Pancreas (tissue), 10 donors: ENCODE results near the gene ZNF423. TPM values are rescaled to one million over a fixed set of nuclear protein-coding genes. Genes with fewer than 3 reads are reported as not detected.

Experiments used
- ATAC-seq, 4 donors: fragments of 200-7000 bp; cut with Tn5 transposase; one replicate each; pipeline versions ENCODE4 v1.8.0 to v1.9.1; 2020; ENCODE audit warnings: mild to moderate bottlenecking in 4 of 4, moderate library complexity in 4 of 4
- DNase-seq, 6 donors: peaks; one replicate each; pipeline ENCODE4 v3.0.0-alpha.2; 2020
- FAIRE-seq: peaks from 2 replicates; lab custom pipeline; 2012; peaks lifted over from hg19 to GRCh38; lab: Jason Lieb, UNC
- H3K27ac ChIP-seq, 4 donors: fragments of 200-600 bp; sonication (generic); 1 replicate in 3 of 4; 2 replicates in 1 of 4; pipeline versions ENCODE4 v1.5.0 to v1.8.0; 2020
- H3K27me3 ChIP-seq, 4 donors: fragments of 200-600 bp; one replicate each; pipeline ENCODE4 v1.8.0; 2021
- H3K36me3 ChIP-seq, 3 donors: fragments of 200-600 bp; sonication (generic) in 1 of 3; one replicate each; pipeline versions ENCODE4 v1.5.0 to v1.8.0; 2020 to 2021
- H3K4me1 ChIP-seq, 3 donors: fragments of 200-600 bp; one replicate each; pipeline ENCODE4 v1.8.0; 2021
- H3K4me3 ChIP-seq, 4 donors: fragments of 200-600 bp; sonication (generic) in 2 of 4; one replicate each; pipeline versions ENCODE4 v1.5.0 to v1.8.0; 2020 to 2021
- H3K9me3 ChIP-seq, 4 donors: fragments of 200-600 bp; one replicate each; pipeline ENCODE4 v1.8.0; 2021
- WGBS, 2 donors: extraction: QIAGEN DNeasy Blood & Tissue Kit; methylation state at CpG; one replicate each; pipeline ENCODE4 v1.1.7; 2013; 5-methylcytosine and 5-hydroxymethylcytosine counted together
- intact Hi-C, 3 donors: fragments of 100-400 bp; cut with DNase I; formaldehyde crosslinking; loops; one replicate each; pipeline versions ENCODE4 v1.11.1 to v1.14.2; 2022
- polyA plus RNA-seq, 2 donors: library from polyadenylated mRNA; stranded (reverse); fragments of 200-250 nt; gene quantifications; one replicate each; pipeline ENCODE4 v1.2.3, GENCODE V29; 2013
- total RNA-seq, 6 donors: library from RNA; stranded (reverse); fragmentation: NEBNext Ultra II Directional in 4 of 6; extraction: Animal tissue kit (Norgen Biotek cat#: 25700) in 4 of 6; gene quantifications; one replicate each; pipeline versions ENCODE4 v1.2.1 to v1.2.4, GENCODE V29; 2021 to 2023
- TF ChIP-seq, protein P1 (sequence below), 4 donors: fragments of 200-600 bp; sonication (generic) in 3 of 4; IDR thresholded peaks; one replicate each; pipeline versions ENCODE4 v1.5.0 to v1.8.0; 2021; ENCODE audit warnings: antibody characterized with exemption in 4 of 4
- donor health status: healthy with polysubstance abuse.
- donor health status: DM: no; HTN: no; CAD: no; lungs with moderate emphysema.
- donor health status: DM: no; HTN: no; CAD: no.
- donor health status: control.
- donor health status: control.
- donor health status: Bipolar disorder and iron deficiency.
- donor health status: DM: yes; HTN: yes; CAD: no.
- donor health status: DM: no; HTN: no; CAD: no.
- donor health status: DM: no; HTN: no; CAD: no.
- donor health status: DM: yes; HTN: yes; CAD: no.

The ZNF423 gene
- total and polyA plus RNA-seq, 8 donors = 0.61 to 5.1 (median 3.0) TPM

DNA sequence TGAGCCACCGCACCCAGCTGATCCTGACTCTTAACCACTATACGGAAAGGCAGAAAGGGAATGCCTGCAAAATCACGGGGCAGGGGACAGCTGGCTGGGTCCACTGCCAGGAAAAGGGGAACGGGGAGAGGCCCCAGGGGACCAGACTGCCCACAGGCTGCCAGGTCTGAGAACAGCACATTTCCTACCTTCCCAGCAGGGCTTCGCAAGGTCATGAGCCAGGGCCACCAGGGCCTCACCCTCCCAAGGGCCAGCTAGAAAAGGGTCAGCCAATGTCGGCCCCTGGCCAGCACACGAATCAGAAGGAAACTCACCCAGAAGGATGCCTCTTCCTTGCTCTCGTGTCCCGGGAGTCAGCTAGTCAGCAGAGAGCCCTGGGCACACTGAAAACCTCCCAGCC is 118.4 kb downstream of the ZNF423 start:
- 70 to 80% methylated on average over 9 of the region's 9 CpGs for WGBS, 2 donors

DNA sequence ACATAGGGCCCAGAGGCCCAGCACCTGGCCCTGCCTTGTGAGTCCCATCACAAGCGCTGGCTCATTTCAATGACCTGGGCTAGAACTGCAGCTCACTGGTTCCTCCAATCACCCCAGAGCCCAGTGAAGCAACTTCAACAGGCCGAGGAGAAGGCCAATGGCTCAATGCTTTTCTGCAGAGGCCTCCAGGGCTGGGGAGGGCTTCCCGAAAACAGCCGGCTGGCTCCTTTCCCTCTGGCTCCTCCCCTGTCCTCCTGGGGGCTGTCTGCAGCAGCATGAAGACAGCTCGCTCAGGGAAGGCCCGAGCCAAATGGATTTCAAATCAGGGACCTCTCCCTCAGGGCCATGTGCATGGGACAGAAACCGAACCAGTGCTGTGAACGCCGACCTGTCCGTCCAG is 121.6 kb downstream of the ZNF423 start:
- FAIRE-seq (no peak), ATAC-seq (peak in 2 of 4 donors; percentile 36 to 59), DNase-seq (no peak)
- Histone ChIP-seq H3K27me3 (no peaks in the 10 kb centered on the region), H3K27ac (no peak overlapping the region), H3K4me3 (no peak overlapping the region), H3K36me3 (no peaks in the 10 kb centered on the region), H3K9me3 (no peaks in the 10 kb centered on the region), H3K4me1 (no peaks in the 10 kb centered on the region)
- TF ChIP-seq, protein P1, sequence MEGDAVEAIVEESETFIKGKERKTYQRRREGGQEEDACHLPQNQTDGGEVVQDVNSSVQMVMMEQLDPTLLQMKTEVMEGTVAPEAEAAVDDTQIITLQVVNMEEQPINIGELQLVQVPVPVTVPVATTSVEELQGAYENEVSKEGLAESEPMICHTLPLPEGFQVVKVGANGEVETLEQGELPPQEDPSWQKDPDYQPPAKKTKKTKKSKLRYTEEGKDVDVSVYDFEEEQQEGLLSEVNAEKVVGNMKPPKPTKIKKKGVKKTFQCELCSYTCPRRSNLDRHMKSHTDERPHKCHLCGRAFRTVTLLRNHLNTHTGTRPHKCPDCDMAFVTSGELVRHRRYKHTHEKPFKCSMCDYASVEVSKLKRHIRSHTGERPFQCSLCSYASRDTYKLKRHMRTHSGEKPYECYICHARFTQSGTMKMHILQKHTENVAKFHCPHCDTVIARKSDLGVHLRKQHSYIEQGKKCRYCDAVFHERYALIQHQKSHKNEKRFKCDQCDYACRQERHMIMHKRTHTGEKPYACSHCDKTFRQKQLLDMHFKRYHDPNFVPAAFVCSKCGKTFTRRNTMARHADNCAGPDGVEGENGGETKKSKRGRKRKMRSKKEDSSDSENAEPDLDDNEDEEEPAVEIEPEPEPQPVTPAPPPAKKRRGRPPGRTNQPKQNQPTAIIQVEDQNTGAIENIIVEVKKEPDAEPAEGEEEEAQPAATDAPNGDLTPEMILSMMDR (IDR thresholded peaks at IDR 0.05) = no peak
- intact Hi-C loops = no loop called here
- WGBS, 2 donors = 75 to 80% methylated on average over 10 of the region's 10 CpGs

More for the DNA sequence above, 118.4 kb downstream of the ZNF423 start:
- Histone ChIP-seq H3K27me3 (no peaks in the 10 kb centered on the region), H3K27ac (no peak overlapping the region), H3K9me3 (no peaks in the 10 kb centered on the region), H3K4me3 (no peak overlapping the region), H3K4me1 (no peaks in the 10 kb centered on the region), H3K36me3 (no peaks in the 10 kb centered on the region)
- TF ChIP-seq, protein P1 (IDR thresholded peaks at IDR 0.05) = no peak
- FAIRE-seq (no peak), DNase-seq (no peak), ATAC-seq (no peak)
- intact Hi-C loops = no loop called here

DNA sequence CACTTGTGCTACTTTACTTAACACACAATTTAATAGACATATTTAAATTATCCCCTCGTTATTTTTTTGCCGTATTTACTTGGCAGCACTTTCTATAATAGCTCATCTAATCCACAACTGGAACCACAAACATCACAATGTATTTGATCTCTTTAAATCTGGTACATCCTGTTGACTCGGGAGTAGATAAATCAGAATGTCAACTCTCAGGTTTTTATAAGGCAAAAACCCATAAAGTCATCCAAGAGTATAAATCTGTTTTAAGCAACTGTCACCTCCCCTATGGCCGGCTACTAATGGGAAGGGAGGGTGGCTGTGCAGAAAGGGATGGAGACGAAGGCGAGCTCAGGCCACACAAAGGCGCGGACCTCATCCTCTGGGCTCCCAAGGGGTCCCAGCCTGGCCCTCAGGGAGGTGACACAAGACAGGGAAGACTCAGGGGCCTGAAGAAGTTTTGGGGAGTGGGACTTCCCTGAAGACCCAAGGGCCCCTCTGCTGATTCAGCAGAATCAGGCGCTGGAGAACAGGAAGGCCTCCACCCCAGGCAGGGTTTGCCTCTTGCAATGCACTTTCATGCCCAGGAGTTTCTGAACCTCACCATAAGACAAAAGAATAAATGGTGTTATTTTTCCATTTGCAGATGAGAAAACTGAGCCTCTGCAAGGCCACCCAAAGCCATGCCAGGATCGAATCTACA is 122.5 kb downstream of the ZNF423 start:
- TF ChIP-seq, protein P1 (IDR thresholded peaks at IDR 0.05) = no peak
- Histone ChIP-seq H3K27ac (no peak overlapping the region), H3K27me3 (no peaks in the 10 kb centered on the region), H3K36me3 (no peaks in the 10 kb centered on the region), H3K4me3 (no peak overlapping the region), H3K9me3 (no peaks in the 10 kb centered on the region), H3K4me1 (no peaks in the 10 kb centered on the region)
- no peak for ATAC-seq
- intact Hi-C loops = no loop called here
- WGBS, 2 donors = 89% methylated on average over 10 of the region's 10 CpGs
- FAIRE-seq = no peak
- no peak for DNase-seq

GRCh38 chr16:49731911-49732310 is 124.0 kb downstream of the ZNF423 start:
- WGBS, 2 donors = 93 to 95% methylated on average over 3 of the region's 3 CpGs
- ATAC-seq = no peak
- no peak for DNase-seq
- intact Hi-C loops = no loop called here
- Histone ChIP-seq H3K4me3 (no peak overlapping the region), H3K27ac (no peak overlapping the region), H3K4me1 (no peaks in the 10 kb centered on the region), H3K9me3 (no peaks in the 10 kb centered on the region), H3K27me3 (no peaks in the 10 kb centered on the region), H3K36me3 (no peaks in the 10 kb centered on the region)
- TF ChIP-seq, protein P1 (IDR thresholded peaks at IDR 0.05) = no peak
- no peak for FAIRE-seq

GRCh38 chr16:49730772-49731171 is 125.1 kb downstream of the ZNF423 start:
- WGBS, 2 donors = 85 to 86% methylated on average over 12 of the region's 12 CpGs
- intact Hi-C loops = no loop called here
- H3K36me3 ChIP-seq = no peaks in the 10 kb centered on the region
- no peak overlapping the region for H3K27ac ChIP-seq
- ATAC-seq = no peak
- FAIRE-seq = no peak
- DNase-seq = no peak
- H3K27me3 ChIP-seq = no peaks in the 10 kb centered on the region
- H3K9me3 ChIP-seq = no peaks in the 10 kb centered on the region
- H3K4me3 ChIP-seq = no peak overlapping the region
- H3K4me1 ChIP-seq = no peaks in the 10 kb centered on the region
- TF ChIP-seq, protein P1 (IDR thresholded peaks at IDR 0.05) = no peak
